A549 (cell line): ENCODE data around the gene ABCF2.

Experiments used
- BHLHE40 ChIP-seq: IDR thresholded peaks from 2 replicates; pipeline ENCODE4 v1.6.1; 2012; ENCODE audit warnings: low read depth, low read length, inconsistent platforms
- CTCF ChIP-seq: fragments of >200 bp; sonication (Bioruptor Twin); formaldehyde crosslinking; IDR thresholded peaks from 3 replicates; pipeline ENCODE4 v1.5.1; 2016
- EP300 ChIP-seq, 2 experiments: fragments of >200 bp; sonication (Bioruptor Twin); formaldehyde crosslinking; IDR thresholded peaks; 2 replicates in 1 of 2; 3 replicates in 1 of 2; pipeline ENCODE4 v1.6.1; 2016 to 2017
- NR3C1 ChIP-seq: fragments of >200 bp; sonication (Bioruptor Twin); formaldehyde crosslinking; IDR thresholded peaks from 3 replicates; pipeline ENCODE4 v1.6.1; 2017
- PBX3 ChIP-seq: IDR thresholded peaks from 2 replicates; pipeline ENCODE4 v1.6.1; 2012
- POLR2A ChIP-seq: IDR thresholded peaks from 2 replicates; pipeline ENCODE4 v1.6.1; 2012; ENCODE audit warnings: mild to moderate bottlenecking, low read length
- RAD21 ChIP-seq, 2 experiments: fragments of >200 bp in 1 of 2; sonication (Bioruptor Twin) in 1 of 2; formaldehyde crosslinking in 1 of 2; IDR thresholded peaks in 1 of 2; conservative IDR thresholded peaks in 1 of 2; 2 replicates in 1 of 2; 3 replicates in 1 of 2; pipeline ENCODE4 v1.6.1; 2012 to 2018; ENCODE audit warnings: inconsistent platforms in 1 of 2
- REST ChIP-seq: fragments of 200-600 bp; sonication (generic); IDR thresholded peaks from 2 replicates; pipeline ENCODE4 v1.6.1; 2016; ENCODE audit warnings: antibody characterized with exemption, mild to moderate bottlenecking, moderate library complexity
- RNF2 ChIP-seq: fragments of 200-600 bp; sonication (generic); IDR thresholded peaks from 2 replicates; pipeline ENCODE4 v1.6.1; 2016; ENCODE audit warnings: low read depth, mild to moderate bottlenecking, antibody characterized with exemption, moderate library complexity, borderline replicate concordance
- SMC3 ChIP-seq: fragments of >200 bp; sonication (Bioruptor Twin); formaldehyde crosslinking; IDR thresholded peaks from 3 replicates; pipeline ENCODE4 v1.6.1; 2018; ENCODE audit warnings: inconsistent platforms
- SREBF2 ChIP-seq: fragments of 450-650 bp; IDR thresholded peaks from 2 replicates; pipeline ENCODE4 v1.6.1; 2014; ENCODE audit warnings: mild to moderate bottlenecking, moderate library complexity
- USF2 ChIP-seq: fragments of 450-650 bp; IDR thresholded peaks from 2 replicates; pipeline ENCODE4 v1.6.1; 2014; ENCODE audit warnings: antibody characterized with exemption
- ZFP36 ChIP-seq: fragments of 450-650 bp; IDR thresholded peaks from 2 replicates; pipeline ENCODE4 v1.6.1; 2014; ENCODE audit warnings: borderline replicate concordance; ENCODE audit not compliant: partially characterized antibody

- TF ChIP-seq ZFP36 (no peak), SREBF2 (no peak), CTCF (no peak), POLR2A (no peak), SMC3 (no peak), USF2 (no peak), REST (no peak), RAD21 (conservative IDR thresholded peaks at IDR 0.05 in 1 of 2, IDR thresholded peaks at IDR 0.05 in 1 of 2) (no peak), EP300 (IDR thresholded peaks at IDR 0.05) (no peak), RNF2 (no peak), PBX3 (no peak), BHLHE40 (no peak), NR3C1 (no peak)
Measured at GRCh38 chr7:151173386-151174245, 53.4 kb downstream of the ABCF2 start.
